Measurements from ENCODE around the gene BMPR2. TPM values are rescaled to one million over a fixed set of nuclear protein-coding genes. Genes with fewer than 3 reads are reported as not detected.

The BMPR2 gene
- total and polyA plus RNA-seq, 4 donors, result 4.3 to 16.2 (median 7.7) TPM

- no peak for TF ChIP-seq ZBTB33 (IDR thresholded peaks at IDR 0.05)
- no peak for TF ChIP-seq RXRA (IDR thresholded peaks at IDR 0.05)
- no peak for TF ChIP-seq JUND (IDR thresholded peaks at IDR 0.05)
- no peak for TF ChIP-seq HNF4A (conservative IDR thresholded peaks at IDR 0.05)
Measured at GRCh38 chr2:202411097-202411496, 35.0 kb downstream of the BMPR2 start (continued).

DNA sequence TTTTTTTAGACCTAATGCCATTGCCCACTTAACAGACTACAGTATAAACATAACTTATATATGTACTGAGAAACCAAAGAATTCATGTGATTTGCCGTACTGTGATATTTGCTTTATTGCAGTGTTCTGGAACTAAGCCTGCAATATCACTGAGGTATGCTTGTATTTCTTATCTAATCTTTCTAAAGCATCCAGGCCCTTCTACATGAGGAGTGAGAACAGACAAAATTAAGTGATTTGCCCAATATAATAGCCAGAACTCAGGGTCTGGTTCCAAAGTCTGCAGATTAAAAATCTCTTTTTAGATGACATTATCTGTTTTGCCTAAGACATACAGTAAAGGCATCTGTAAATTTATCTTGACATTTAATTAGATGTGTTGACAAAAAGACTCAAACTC, 41.9 kb downstream of the BMPR2 start:
- H3K4me1 ChIP-seq (ENCODE audit: control insufficient read depth in 4 of 4, insufficient read depth in 4 of 4, low read length in 3 of 4), result peaks cover 0 to 1% (median 0%) of the 10 kb centered on the region in 4 donors
- TF ChIP-seq NR2F2 (IDR thresholded peaks at IDR 0.05), result no peak
- no peak for TF ChIP-seq HNF4G (IDR thresholded peaks at IDR 0.05)
- TF ChIP-seq, protein P1, sequence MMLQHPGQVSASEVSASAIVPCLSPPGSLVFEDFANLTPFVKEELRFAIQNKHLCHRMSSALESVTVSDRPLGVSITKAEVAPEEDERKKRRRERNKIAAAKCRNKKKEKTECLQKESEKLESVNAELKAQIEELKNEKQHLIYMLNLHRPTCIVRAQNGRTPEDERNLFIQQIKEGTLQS (IDR thresholded peaks at IDR 0.05), result no peak
- no peak for TF ChIP-seq CTCF (IDR thresholded peaks at IDR 0.05; ENCODE audit: low read depth, low read length, missing input control)
- TF ChIP-seq GABPA (IDR thresholded peaks at IDR 0.05 in 1 of 2, conservative IDR thresholded peaks at IDR 0.05 in 1 of 2), result no peak
- no peak for TF ChIP-seq RAD21 (IDR thresholded peaks at IDR 0.05)
- TF ChIP-seq TAF1 (conservative IDR thresholded peaks at IDR 0.05), result no peak
- TF ChIP-seq HNF4A (conservative IDR thresholded peaks at IDR 0.05), result no peak
- TF ChIP-seq EGR1 (IDR thresholded peaks at IDR 0.05; ENCODE audit: low read depth in 2 of 2), result no peak
- no peak for TF ChIP-seq RXRA (IDR thresholded peaks at IDR 0.05)
- no peak for TF ChIP-seq JUND (IDR thresholded peaks at IDR 0.05)
- TF ChIP-seq ZBTB33 (IDR thresholded peaks at IDR 0.05), result no peak
- no peak for TF ChIP-seq FOXA1 (IDR thresholded peaks at IDR 0.05)
- no peak for TF ChIP-seq YY1 (IDR thresholded peaks at IDR 0.05)
- TF ChIP-seq, protein P2, sequence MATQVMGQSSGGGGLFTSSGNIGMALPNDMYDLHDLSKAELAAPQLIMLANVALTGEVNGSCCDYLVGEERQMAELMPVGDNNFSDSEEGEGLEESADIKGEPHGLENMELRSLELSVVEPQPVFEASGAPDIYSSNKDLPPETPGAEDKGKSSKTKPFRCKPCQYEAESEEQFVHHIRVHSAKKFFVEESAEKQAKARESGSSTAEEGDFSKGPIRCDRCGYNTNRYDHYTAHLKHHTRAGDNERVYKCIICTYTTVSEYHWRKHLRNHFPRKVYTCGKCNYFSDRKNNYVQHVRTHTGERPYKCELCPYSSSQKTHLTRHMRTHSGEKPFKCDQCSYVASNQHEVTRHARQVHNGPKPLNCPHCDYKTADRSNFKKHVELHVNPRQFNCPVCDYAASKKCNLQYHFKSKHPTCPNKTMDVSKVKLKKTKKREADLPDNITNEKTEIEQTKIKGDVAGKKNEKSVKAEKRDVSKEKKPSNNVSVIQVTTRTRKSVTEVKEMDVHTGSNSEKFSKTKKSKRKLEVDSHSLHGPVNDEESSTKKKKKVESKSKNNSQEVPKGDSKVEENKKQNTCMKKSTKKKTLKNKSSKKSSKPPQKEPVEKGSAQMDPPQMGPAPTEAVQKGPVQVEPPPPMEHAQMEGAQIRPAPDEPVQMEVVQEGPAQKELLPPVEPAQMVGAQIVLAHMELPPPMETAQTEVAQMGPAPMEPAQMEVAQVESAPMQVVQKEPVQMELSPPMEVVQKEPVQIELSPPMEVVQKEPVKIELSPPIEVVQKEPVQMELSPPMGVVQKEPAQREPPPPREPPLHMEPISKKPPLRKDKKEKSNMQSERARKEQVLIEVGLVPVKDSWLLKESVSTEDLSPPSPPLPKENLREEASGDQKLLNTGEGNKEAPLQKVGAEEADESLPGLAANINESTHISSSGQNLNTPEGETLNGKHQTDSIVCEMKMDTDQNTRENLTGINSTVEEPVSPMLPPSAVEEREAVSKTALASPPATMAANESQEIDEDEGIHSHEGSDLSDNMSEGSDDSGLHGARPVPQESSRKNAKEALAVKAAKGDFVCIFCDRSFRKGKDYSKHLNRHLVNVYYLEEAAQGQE (IDR thresholded peaks at IDR 0.05), result no peak
- no peak for DNase-seq (ENCODE audit: low spot score)
- no peaks in the 10 kb centered on the region for H3K9me3 ChIP-seq (ENCODE audit: control insufficient read depth in 4 of 4, low read length in 3 of 4)
- no peaks in the 10 kb centered on the region for H3K27me3 ChIP-seq (ENCODE audit: control insufficient read depth in 4 of 4, insufficient read depth in 4 of 4, low read length in 3 of 4)
- H3K4me3 ChIP-seq (ENCODE audit: low read depth in 1 of 3, low read length in 3 of 3), result no peak overlapping the region
- H3K9ac ChIP-seq (ENCODE audit: low read depth in 1 of 2, low read length in 2 of 2), result no peak overlapping the region
- no peak overlapping the region for H3K27ac ChIP-seq (ENCODE audit: low read depth in 1 of 2, low read length in 2 of 2)
- 61% methylated on average over 1 of the region's 1 CpG for WGBS
- no peaks in the 10 kb centered on the region for H3K36me3 ChIP-seq (ENCODE audit: control insufficient read depth in 4 of 4, insufficient read depth in 3 of 4, low read depth in 1 of 4, low read length in 3 of 4)

All from liver (tissue), 9 donors.